ENCODE data around the gene LGSN.

DNA sequence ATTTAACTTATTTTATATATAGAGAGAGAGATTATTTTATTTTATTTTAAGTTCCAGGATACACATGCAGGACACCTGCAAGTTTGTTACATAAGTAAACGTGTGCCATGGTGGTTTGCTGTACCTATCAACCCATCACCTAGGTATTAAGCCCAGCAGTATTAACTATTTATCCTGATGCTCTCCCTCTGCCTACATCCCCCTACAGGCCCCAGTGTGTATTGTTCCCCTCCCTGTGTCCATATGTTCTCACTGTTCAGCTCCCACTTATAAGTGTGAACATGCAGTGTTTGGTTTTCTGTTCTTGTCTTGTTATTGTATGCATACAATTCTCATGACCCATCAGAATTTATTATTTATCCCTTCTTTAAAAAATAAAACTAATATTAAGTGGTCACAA, 73.9 kb downstream of the LGSN start:
- TF ChIP-seq, protein P1, sequence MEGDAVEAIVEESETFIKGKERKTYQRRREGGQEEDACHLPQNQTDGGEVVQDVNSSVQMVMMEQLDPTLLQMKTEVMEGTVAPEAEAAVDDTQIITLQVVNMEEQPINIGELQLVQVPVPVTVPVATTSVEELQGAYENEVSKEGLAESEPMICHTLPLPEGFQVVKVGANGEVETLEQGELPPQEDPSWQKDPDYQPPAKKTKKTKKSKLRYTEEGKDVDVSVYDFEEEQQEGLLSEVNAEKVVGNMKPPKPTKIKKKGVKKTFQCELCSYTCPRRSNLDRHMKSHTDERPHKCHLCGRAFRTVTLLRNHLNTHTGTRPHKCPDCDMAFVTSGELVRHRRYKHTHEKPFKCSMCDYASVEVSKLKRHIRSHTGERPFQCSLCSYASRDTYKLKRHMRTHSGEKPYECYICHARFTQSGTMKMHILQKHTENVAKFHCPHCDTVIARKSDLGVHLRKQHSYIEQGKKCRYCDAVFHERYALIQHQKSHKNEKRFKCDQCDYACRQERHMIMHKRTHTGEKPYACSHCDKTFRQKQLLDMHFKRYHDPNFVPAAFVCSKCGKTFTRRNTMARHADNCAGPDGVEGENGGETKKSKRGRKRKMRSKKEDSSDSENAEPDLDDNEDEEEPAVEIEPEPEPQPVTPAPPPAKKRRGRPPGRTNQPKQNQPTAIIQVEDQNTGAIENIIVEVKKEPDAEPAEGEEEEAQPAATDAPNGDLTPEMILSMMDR (IDR thresholded peaks at IDR 0.05; ENCODE audit: insufficient read depth, low read length): no peak
- TF ChIP-seq, protein P2, sequence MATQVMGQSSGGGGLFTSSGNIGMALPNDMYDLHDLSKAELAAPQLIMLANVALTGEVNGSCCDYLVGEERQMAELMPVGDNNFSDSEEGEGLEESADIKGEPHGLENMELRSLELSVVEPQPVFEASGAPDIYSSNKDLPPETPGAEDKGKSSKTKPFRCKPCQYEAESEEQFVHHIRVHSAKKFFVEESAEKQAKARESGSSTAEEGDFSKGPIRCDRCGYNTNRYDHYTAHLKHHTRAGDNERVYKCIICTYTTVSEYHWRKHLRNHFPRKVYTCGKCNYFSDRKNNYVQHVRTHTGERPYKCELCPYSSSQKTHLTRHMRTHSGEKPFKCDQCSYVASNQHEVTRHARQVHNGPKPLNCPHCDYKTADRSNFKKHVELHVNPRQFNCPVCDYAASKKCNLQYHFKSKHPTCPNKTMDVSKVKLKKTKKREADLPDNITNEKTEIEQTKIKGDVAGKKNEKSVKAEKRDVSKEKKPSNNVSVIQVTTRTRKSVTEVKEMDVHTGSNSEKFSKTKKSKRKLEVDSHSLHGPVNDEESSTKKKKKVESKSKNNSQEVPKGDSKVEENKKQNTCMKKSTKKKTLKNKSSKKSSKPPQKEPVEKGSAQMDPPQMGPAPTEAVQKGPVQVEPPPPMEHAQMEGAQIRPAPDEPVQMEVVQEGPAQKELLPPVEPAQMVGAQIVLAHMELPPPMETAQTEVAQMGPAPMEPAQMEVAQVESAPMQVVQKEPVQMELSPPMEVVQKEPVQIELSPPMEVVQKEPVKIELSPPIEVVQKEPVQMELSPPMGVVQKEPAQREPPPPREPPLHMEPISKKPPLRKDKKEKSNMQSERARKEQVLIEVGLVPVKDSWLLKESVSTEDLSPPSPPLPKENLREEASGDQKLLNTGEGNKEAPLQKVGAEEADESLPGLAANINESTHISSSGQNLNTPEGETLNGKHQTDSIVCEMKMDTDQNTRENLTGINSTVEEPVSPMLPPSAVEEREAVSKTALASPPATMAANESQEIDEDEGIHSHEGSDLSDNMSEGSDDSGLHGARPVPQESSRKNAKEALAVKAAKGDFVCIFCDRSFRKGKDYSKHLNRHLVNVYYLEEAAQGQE (IDR thresholded peaks at IDR 0.05; ENCODE audit: insufficient replicate concordance, low read depth): no peak
- TF ChIP-seq POLR2AphosphoS5 (IDR thresholded peaks at IDR 0.05; ENCODE audit: low read depth) (no peak), GABPA (IDR thresholded peaks at IDR 0.05; ENCODE audit: low read depth) (no peak)
